DMS53 (cell line): ENCODE results near the gene MRPS14.

Experiments used
- DNase-seq: peaks from one replicate; lab custom pipeline; 2025; lab: John Stamatoyannopoulos, UW

Gene MRPS14

GRCh38 chr1:174984952-174985351 lies 38.3 kb downstream of the MRPS14 start:
- DNase-seq: no peak

- DNase-seq: peak; percentile 73
Observed at GRCh38 chr1:174982971-174983689, 40.1 kb downstream of the MRPS14 start.

- DNase-seq: no peak
Observed at GRCh38 chr1:174976436-174977108, 46.7 kb downstream of the MRPS14 start.

- no peak for DNase-seq
Observed at GRCh38 chr1:174975764-174976163, 47.5 kb downstream of the MRPS14 start.

GRCh38 chr1:174974711-174975119 lies 48.5 kb downstream of the MRPS14 start:
- no peak for DNase-seq

GRCh38 chr1:174971902-174972301 lies 51.3 kb downstream of the MRPS14 start:
- no peak for DNase-seq

GRCh38 chr1:174971466-174971865 lies 51.8 kb downstream of the MRPS14 start:
- no peak for DNase-seq

- DNase-seq: no peak
Observed at GRCh38 chr1:174969977-174970376, 53.2 kb downstream of the MRPS14 start.

- DNase-seq: no peak
Observed at GRCh38 chr1:174968750-174969244, 54.4 kb downstream of the MRPS14 start.

GRCh38 chr1:174967845-174968705 lies 55.1 kb downstream of the MRPS14 start:
- no peak for DNase-seq

GRCh38 chr1:174966008-174966572 lies 57.1 kb downstream of the MRPS14 start:
- DNase-seq: peak; percentile 31

GRCh38 chr1:174965362-174966007 lies 57.7 kb downstream of the MRPS14 start:
- DNase-seq: peak; percentile 9

GRCh38 chr1:174964972-174965361 lies 58.3 kb downstream of the MRPS14 start:
- no peak for DNase-seq

- peak; percentile 10 for DNase-seq
Observed at GRCh38 chr1:174964261-174964971, 58.8 kb downstream of the MRPS14 start.

- DNase-seq: peak; percentile 16
Observed at GRCh38 chr1:174963529-174964125, 59.6 kb downstream of the MRPS14 start.
